H4 (cell line): Measurements from ENCODE around the gene CALU. TPM values are rescaled to one million over a fixed set of nuclear protein-coding genes. Genes with fewer than 3 reads are reported as not detected.

Experiments
- DNase-seq: peaks from one replicate; pipeline ENCODE4 v3.0.0-alpha.2; 2015; ENCODE audit warnings: low spot score
- total RNA-seq: library from RNA; depleted of rRNA; stranded (reverse); fragments of >200 nt; shearing (Covaris generic); gene quantifications from 2 replicates; pipeline ENCODE4 v1.2.3, GENCODE V29; 2014; rRNA removed

CALU gene
- total RNA-seq, 1 experiment from 2014 or later: 489 TPM

- DNase-seq: no peak
Observed at GRCh38 chr7:128811631-128812430, 72.7 kb downstream of the CALU start.

DNA sequence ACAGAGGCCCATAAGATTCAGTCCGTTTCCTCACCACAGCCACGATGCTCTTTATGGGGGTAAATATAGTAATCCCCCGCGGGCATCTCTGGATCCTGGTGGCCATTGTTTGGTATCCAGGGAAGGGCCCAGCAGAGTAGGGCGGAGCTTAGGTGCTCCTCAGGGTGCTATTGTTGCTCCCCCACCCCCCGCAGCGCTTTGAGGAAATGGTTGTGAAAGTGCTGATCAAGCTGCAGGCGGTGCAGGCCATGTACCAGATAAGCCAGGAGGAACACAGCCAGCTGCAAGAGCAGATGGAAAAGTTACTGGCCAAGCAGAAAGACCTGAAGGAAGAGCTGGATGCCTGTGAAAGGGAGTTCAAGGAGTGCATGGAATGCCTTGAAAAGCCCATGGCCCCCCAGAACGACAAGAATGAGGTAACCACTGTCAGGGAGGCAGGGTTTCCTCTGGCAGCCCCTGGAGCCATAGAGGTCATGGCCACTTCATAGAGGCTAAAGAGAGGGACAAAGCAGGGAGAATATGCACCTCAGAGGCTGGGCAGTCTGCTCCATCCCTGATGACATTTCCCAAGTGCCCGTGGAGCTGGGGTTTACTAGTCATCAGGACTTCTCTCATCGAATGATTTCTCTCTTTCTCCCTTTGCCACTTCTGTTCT, 73.5 kb downstream of the CALU start:
- DNase-seq: no peak

DNA sequence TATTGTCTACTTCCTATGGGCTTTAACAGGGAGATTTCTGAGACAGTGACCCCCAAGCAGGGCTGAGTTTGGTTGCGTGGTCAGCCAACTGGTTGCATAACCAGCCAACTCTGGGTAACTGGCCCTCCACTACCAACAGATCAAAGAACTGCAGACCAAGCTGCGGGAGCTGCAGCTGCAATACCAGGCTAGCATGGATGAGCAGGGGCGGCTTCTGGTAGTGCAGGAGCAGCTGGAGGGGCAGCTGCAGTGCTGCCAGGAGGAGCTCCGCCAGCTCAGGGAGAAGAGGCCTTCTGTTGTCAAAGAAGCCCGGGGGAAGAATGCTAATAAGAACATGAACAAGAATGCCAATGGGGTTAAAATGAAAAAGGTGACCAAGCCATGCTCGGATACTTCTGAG, 75.3 kb downstream of the CALU start:
- no peak for DNase-seq

DNA sequence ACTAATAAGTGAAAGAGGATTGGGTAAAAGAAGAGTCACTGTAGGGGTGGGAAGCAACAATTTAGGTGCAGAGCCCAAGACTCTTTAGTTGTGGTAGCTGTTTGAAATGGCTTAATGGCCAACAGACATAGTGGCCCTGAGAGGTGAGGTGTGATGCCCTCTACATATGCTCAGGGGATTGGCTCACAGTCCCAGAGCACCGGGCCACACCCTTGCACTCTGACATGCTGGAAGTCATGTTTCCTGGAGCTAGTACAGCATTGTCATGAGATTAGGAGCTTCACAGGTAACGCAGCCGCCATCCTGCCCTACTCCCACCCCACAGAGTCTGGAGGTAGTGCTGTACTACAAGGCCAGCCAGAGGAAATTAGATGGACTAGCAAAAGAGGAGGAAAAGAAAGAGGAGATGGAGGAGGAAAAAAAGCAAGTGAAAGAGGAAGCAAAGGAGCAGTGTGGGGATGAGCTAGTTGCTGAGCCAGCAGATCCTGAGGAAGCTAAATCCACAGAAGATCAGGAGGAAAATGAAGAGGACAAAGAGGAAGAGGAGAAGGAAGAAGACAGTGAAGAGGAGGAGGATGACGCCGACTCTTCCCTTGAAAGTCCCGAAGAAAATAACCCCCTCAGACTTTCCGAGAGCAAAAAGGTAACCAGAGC, 76.3 kb downstream of the CALU start:
- DNase-seq: no peak

- no peak for DNase-seq
Observed at GRCh38 chr7:128818694-128819093, 79.5 kb downstream of the CALU start.

Other genes with a start within 250 kb of the CALU start
- gene GARIN1A, start 67.1 kb upstream of the CALU start, total RNA-seq: 0.06 TPM in 1 of 2 replicates, not detected in the other
- not detected in 2 replicates for gene OPN1SW, start 36.4 kb downstream of the CALU start, total RNA-seq
- 5.0 and 5.2 TPM in 2 replicates for gene CCDC136, start 52.6 kb downstream of the CALU start, total RNA-seq
- 0.10 and 0.14 TPM in 2 replicates for gene FLNC, start 91.0 kb downstream of the CALU start, total RNA-seq
- 119 and 124 TPM in 2 replicates for gene ATP6V1F, start 123.5 kb downstream of the CALU start, total RNA-seq
- not detected in 2 replicates for gene KCP, start 171.3 kb downstream of the CALU start, total RNA-seq
- 2.6 and 8.0 TPM in 2 replicates for gene IRF5, start 198.6 kb downstream of the CALU start, total RNA-seq